Transverse colon (tissue), 4 donors: ENCODE measurements around the gene MGAT5B. TPM values are rescaled to one million over a fixed set of nuclear protein-coding genes. Genes with fewer than 3 reads are reported as not detected.

Source experiments
- DNase-seq: peaks from one replicate; pipeline ENCODE4 v3.0.0-alpha.2; 2019
- H3K27ac ChIP-seq, 4 donors: fragments of 200-600 bp; sonication (generic); 2 replicates each; pipeline ENCODE4 v1.5.1; 2016 to 2018; ENCODE audit warnings: inconsistent platforms in 4 of 4
- H3K27me3 ChIP-seq: fragments of 200-600 bp; sonication (generic); 2 replicates; pipeline ENCODE4 v1.5.1; 2017; ENCODE audit warnings: inconsistent platforms
- H3K36me3 ChIP-seq, 4 donors: fragments of 200-600 bp; sonication (generic); 2 replicates each; pipeline ENCODE4 v1.5.1; 2017 to 2019; ENCODE audit warnings: inconsistent platforms in 4 of 4
- H3K4me1 ChIP-seq, 4 donors: fragments of 200-600 bp; sonication (generic); 2 replicates each; pipeline ENCODE4 v1.5.1; 2017 to 2020; ENCODE audit warnings: inconsistent platforms in 4 of 4
- H3K4me3 ChIP-seq, 4 donors: fragments of 200-600 bp; sonication (generic); 1 replicate in 1 of 4; 2 replicates in 3 of 4; pipeline versions ENCODE4 v1.5.1 to v1.6.1; 2017 to 2019; ENCODE audit warnings: inconsistent platforms in 4 of 4
- H3K9me3 ChIP-seq, 2 donors: fragments of 200-600 bp; sonication (generic); 2 replicates each; pipeline ENCODE4 v1.5.1; 2017 to 2019; ENCODE audit warnings: inconsistent platforms in 2 of 2
- CTCF ChIP-seq, 5 experiments: fragments of 200-600 bp in 3 of 5; fragments of 450-650 bp in 2 of 5; sonication (generic) in 3 of 5; IDR thresholded peaks; 1 replicate in 2 of 5; 2 replicates in 3 of 5; pipeline ENCODE4 v1.5.1; 2016 to 2017; ENCODE audit warnings: antibody characterized with exemption in 5 of 5, inconsistent platforms in 3 of 5, mild to moderate bottlenecking in 2 of 5, moderate library complexity in 1 of 5
- EP300 ChIP-seq: sonication (generic); formaldehyde crosslinking; IDR thresholded peaks from one replicate; pipeline ENCODE4 v1.6.1; 2017; ENCODE audit warnings: antibody characterized with exemption, low read depth
- POLR2A ChIP-seq: fragments of 450-650 bp; IDR thresholded peaks from one replicate; pipeline ENCODE4 v1.6.1; 2016; ENCODE audit warnings: antibody characterized with exemption, mild to moderate bottlenecking, moderate library complexity
- POLR2AphosphoS5 ChIP-seq, 3 donors: sonication (generic); formaldehyde crosslinking; IDR thresholded peaks; one replicate each; pipeline ENCODE4 v1.6.1; 2016; ENCODE audit warnings: antibody characterized with exemption in 3 of 3
- WGBS, 2 donors: methylation state at CpG; one replicate each; pipeline ENCODE4 v1.1.5; 2018; ENCODE audit warnings: low coverage in 1 of 2; 5-methylcytosine and 5-hydroxymethylcytosine counted together
- in situ Hi-C, 4 donors: fragments of 200-750 bp; cut with MboI; loops; one replicate each; pipeline versions ENCODE4 v1.15.0 to v1.15.1; 2017; ENCODE audit warnings: low sequenced_read_pairs in 3 of 4, low pct_ligation_motif_present in 1 of 4, low pct_unique_long_range_greater_than_20kb in 1 of 4
- intact Hi-C: fragments of 100-400 bp; cut with DNase I; formaldehyde crosslinking; loops from one replicate; pipeline ENCODE4 v1.15.1; 2023; ENCODE audit warnings: low total_unique reads
- total RNA-seq, 4 donors: library from RNA; depleted of rRNA; stranded (reverse); fragments of >200 nt; gene quantifications; one replicate each; pipeline ENCODE4 v1.1.0, GENCODE V29; 2016

MGAT5B gene
- total RNA-seq, 4 donors from 2014 or later = not detected

GRCh38 chr17:76878568-76878967, 10.4 kb downstream of the MGAT5B start:
- H3K36me3 ChIP-seq = no peaks in the 10 kb centered on the region
- H3K4me3 ChIP-seq = no peak overlapping the region
- H3K9me3 ChIP-seq = no peaks in the 10 kb centered on the region
- H3K27me3 ChIP-seq = peaks cover 16% of the 10 kb centered on the region
- H3K27ac ChIP-seq = no peak overlapping the region
- WGBS, 2 donors = 66 to 67% methylated on average over 2 to 6 of the region's 6 CpGs
- TF ChIP-seq POLR2AphosphoS5 (IDR thresholded peaks at IDR 0.05) (no peak), POLR2A (no peak), EP300 (no peak), CTCF (IDR thresholded peaks at IDR 0.05) (no peak)
- intact Hi-C loops (no loop called here), in situ Hi-C loops (no loop called here)
- no peak for DNase-seq
- H3K4me1 ChIP-seq = no peaks in the 10 kb centered on the region

GRCh38 chr17:76879254-76879653, 11.1 kb downstream of the MGAT5B start:
- intact Hi-C loops = no loop called here
- in situ Hi-C loops = no loop called here

GRCh38 chr17:76879691-76880090, 11.5 kb downstream of the MGAT5B start:
- TF ChIP-seq POLR2A = no peak
- TF ChIP-seq EP300 = no peak
- no peak for TF ChIP-seq CTCF (IDR thresholded peaks at IDR 0.05)
- TF ChIP-seq POLR2AphosphoS5 (IDR thresholded peaks at IDR 0.05) = no peak
- intact Hi-C loops = no loop called here
- Histone ChIP-seq H3K27me3 (peaks cover 16% of the 10 kb centered on the region), H3K4me1 (no peaks in the 10 kb centered on the region), H3K4me3 (no peak overlapping the region), H3K36me3 (no peaks in the 10 kb centered on the region), H3K27ac (no peak overlapping the region), H3K9me3 (no peaks in the 10 kb centered on the region)
- in situ Hi-C loops = no loop called here
- WGBS, 2 donors = 51 to 70% methylated on average over 5 to 10 of the region's 10 CpGs
- DNase-seq = no peak

More at GRCh38 chr17:76879254-76879653, 11.1 kb downstream of the MGAT5B start:
- H3K4me1 ChIP-seq = no peaks in the 10 kb centered on the region
- no peaks in the 10 kb centered on the region for H3K9me3 ChIP-seq
- no peak overlapping the region for H3K27ac ChIP-seq
- TF ChIP-seq POLR2AphosphoS5 (IDR thresholded peaks at IDR 0.05) = no peak
- TF ChIP-seq POLR2A = no peak
- H3K4me3 ChIP-seq = no peak overlapping the region
- WGBS, 2 donors = 92% methylated on average over 13 of the region's 14 CpGs; no CpG with 5 or more reads in 1 of the 2 donors
- H3K36me3 ChIP-seq = no peaks in the 10 kb centered on the region
- DNase-seq = no peak
- H3K27me3 ChIP-seq = peaks cover 16% of the 10 kb centered on the region

- intact Hi-C loops (no loop called here), in situ Hi-C loops (no loop called here)
- H3K27me3 ChIP-seq = peaks cover 21% of the 10 kb centered on the region
- no peak for DNase-seq
- no peak overlapping the region for H3K4me3 ChIP-seq
- TF ChIP-seq CTCF (IDR thresholded peaks at IDR 0.05) (no peak), POLR2A (no peak)
- 40% methylated on average over 10 of the region's 10 CpGs; no CpG with 5 or more reads in 1 of the 2 donors for WGBS, 2 donors
- no peak overlapping the region for H3K27ac ChIP-seq
- H3K36me3 ChIP-seq = no peaks in the 10 kb centered on the region
- H3K4me1 ChIP-seq = no peaks in the 10 kb centered on the region
- H3K9me3 ChIP-seq = no peaks in the 10 kb centered on the region
Observed at GRCh38 chr17:76880268-76880667, 12.1 kb downstream of the MGAT5B start.

- DNase-seq = no peak
- H3K4me1 ChIP-seq = no peaks in the 10 kb centered on the region
- no peaks in the 10 kb centered on the region for H3K36me3 ChIP-seq
- TF ChIP-seq POLR2AphosphoS5 (IDR thresholded peaks at IDR 0.05) = no peak
- in situ Hi-C loops (no loop called here), intact Hi-C loops (no loop called here)
- peaks cover 26% of the 10 kb centered on the region for H3K27me3 ChIP-seq
- H3K27ac ChIP-seq = no peak overlapping the region
- no peak overlapping the region for H3K4me3 ChIP-seq
- 68 to 83% methylated on average over 3 to 12 of the region's 12 CpGs for WGBS, 2 donors
- H3K9me3 ChIP-seq = no peaks in the 10 kb centered on the region
Observed at GRCh38 chr17:76880971-76881370, 12.8 kb downstream of the MGAT5B start.
